Progenitor cell of endocrine pancreas (in vitro differentiated cells): ENCODE measurements around the gene IGFBP4. TPM values are rescaled to one million over a fixed set of nuclear protein-coding genes. Genes with fewer than 3 reads are reported as not detected.

Experiments used
- DNase-seq: peaks from one replicate; pipeline ENCODE4 v3.0.0; 2021; ENCODE audit warnings: low spot score; ENCODE audit not compliant: unreplicated experiment
- H3K27ac Mint-ChIP-seq: 2 replicates; pipeline ENCODE4 v1.8.0; 2021; ENCODE audit warnings: mild to moderate bottlenecking, moderate library complexity, mixed read lengths
- H3K27me3 Mint-ChIP-seq: 2 replicates; pipeline ENCODE4 v1.8.0; 2021; ENCODE audit warnings: mixed read lengths
- H3K36me3 Mint-ChIP-seq: 2 replicates; pipeline ENCODE4 v1.8.0; 2022; ENCODE audit warnings: mixed read lengths; ENCODE audit not compliant: insufficient read depth
- H3K4me1 Mint-ChIP-seq: 2 replicates; pipeline ENCODE4 v1.8.0; 2021; ENCODE audit warnings: low read depth, mixed read lengths
- H3K4me3 Mint-ChIP-seq: 2 replicates; pipeline ENCODE4 v1.8.0; 2021; ENCODE audit warnings: low read depth, mild to moderate bottlenecking, moderate library complexity, mixed read lengths
- H3K9me3 Mint-ChIP-seq: 2 replicates; pipeline ENCODE4 v1.8.0; 2021; ENCODE audit warnings: low read depth, mixed read lengths
- total RNA-seq: library from RNA; stranded (reverse); gene quantifications from 2 replicates; pipeline ENCODE4 v1.2.1, GENCODE V29; 2021
- TF ChIP-seq, protein P1 (sequence below): fragments of 200-600 bp; sonication (generic); IDR thresholded peaks from one replicate; pipeline ENCODE4 v1.5.0; 2021; ENCODE audit warnings: antibody characterized with exemption, mild to moderate bottlenecking; ENCODE audit not compliant: unreplicated experiment

Gene IGFBP4
- total RNA-seq, 1 donor from 2014 or later: 3.6 TPM

DNA sequence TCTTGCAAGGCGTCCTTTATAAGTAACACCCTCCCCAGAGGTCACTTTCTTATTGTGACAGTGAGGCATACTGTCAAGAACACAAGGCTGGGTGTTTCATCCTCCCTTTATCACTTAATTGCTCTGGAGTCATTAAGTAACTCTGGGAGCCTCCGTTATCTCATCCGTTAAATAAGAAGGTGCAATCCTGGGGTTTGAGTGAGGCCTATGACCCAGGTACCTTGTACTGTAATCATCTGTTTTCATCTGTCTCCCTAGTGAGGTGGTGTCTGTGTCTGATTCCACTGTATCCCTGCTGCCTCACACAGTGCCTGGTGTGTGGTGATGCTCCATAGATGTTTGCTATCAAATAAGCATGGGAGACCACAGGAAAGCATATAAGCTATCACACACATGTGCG is 40.4 kb downstream of the IGFBP4 start:
- no peak for DNase-seq
- no peak overlapping the region for H3K27ac Mint-ChIP-seq
- TF ChIP-seq, protein P1, sequence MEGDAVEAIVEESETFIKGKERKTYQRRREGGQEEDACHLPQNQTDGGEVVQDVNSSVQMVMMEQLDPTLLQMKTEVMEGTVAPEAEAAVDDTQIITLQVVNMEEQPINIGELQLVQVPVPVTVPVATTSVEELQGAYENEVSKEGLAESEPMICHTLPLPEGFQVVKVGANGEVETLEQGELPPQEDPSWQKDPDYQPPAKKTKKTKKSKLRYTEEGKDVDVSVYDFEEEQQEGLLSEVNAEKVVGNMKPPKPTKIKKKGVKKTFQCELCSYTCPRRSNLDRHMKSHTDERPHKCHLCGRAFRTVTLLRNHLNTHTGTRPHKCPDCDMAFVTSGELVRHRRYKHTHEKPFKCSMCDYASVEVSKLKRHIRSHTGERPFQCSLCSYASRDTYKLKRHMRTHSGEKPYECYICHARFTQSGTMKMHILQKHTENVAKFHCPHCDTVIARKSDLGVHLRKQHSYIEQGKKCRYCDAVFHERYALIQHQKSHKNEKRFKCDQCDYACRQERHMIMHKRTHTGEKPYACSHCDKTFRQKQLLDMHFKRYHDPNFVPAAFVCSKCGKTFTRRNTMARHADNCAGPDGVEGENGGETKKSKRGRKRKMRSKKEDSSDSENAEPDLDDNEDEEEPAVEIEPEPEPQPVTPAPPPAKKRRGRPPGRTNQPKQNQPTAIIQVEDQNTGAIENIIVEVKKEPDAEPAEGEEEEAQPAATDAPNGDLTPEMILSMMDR: no peak
- H3K9me3 Mint-ChIP-seq: no peaks in the 10 kb centered on the region
- H3K36me3 Mint-ChIP-seq: no peaks in the 10 kb centered on the region
- H3K4me3 Mint-ChIP-seq: no peak overlapping the region
- peaks cover 23% of the 10 kb centered on the region for H3K27me3 Mint-ChIP-seq
- H3K4me1 Mint-ChIP-seq: no peaks in the 10 kb centered on the region

DNA sequence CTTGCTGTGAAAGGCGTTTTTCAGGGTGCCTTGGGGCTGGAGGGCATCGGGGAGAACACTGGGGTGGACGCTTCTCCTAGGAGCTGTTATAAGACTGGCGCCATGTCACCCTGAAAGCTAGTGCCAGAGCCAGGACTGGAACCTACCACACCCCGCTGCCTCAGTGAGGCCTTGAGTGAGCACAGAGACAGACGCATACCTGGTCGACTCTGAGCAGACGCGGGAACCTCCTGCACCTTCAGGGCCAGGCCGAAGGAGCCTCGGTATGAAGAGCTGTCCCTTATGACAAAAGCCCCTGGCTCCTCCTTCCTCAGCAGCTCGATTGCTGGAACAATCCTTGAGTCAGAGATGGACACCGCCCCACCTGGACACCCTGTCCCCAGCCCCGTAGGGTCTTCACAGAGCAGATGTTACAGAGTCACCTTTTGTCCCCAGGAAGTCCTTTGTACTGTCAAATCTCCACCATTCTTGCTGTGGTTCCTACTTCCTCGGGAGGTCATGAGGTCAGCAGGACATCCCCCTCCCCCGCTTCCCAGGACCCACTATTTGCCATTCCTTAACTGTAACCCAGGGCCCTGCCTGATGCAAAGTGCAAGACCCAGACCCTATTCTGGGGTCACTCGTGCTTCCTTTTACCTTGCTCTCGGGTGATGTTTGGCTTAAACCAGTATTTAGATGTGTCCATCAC is 41.2 kb downstream of the IGFBP4 start:
- Mint-ChIP-seq H3K36me3 (no peaks in the 10 kb centered on the region), H3K4me3 (no peak overlapping the region), H3K27me3 (peaks cover 22% of the 10 kb centered on the region), H3K9me3 (no peaks in the 10 kb centered on the region), H3K4me1 (no peaks in the 10 kb centered on the region), H3K27ac (no peak overlapping the region)
- TF ChIP-seq, protein P1: no peak
- no peak for DNase-seq

DNA sequence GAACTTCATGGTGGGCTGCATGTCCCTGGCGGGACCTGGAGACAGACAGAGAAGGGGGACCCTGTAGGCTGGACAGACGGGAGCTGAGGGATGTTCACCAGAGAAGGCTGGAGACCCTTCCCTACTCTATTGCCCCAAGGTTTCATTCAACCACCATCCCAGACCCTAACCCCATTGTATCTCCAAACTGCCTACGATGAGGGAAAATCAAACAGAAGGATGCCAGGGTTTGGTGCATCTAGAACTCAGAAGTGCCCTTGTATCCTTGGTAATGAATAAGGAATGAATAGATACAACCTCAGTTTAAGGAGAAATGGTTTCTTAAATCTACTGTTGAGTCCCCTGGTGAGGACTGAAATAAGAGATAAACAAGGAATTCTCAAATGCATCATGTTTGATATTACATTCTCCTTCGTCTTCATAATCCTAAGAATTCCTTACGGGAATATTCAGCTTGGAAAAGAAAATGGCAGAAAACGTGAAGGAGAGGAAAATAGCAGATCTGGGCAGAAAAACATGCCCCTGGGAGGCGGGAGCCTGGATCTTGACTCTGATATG is 41.8 kb downstream of the IGFBP4 start:
- peaks cover 1% of the 10 kb centered on the region for H3K4me1 Mint-ChIP-seq
- no peaks in the 10 kb centered on the region for H3K9me3 Mint-ChIP-seq
- DNase-seq: no peak
- H3K4me3 Mint-ChIP-seq: no peak overlapping the region
- TF ChIP-seq, protein P1: no peak
- peaks cover 22% of the 10 kb centered on the region for H3K27me3 Mint-ChIP-seq
- H3K27ac Mint-ChIP-seq: no peak overlapping the region
- H3K36me3 Mint-ChIP-seq: no peaks in the 10 kb centered on the region

DNA sequence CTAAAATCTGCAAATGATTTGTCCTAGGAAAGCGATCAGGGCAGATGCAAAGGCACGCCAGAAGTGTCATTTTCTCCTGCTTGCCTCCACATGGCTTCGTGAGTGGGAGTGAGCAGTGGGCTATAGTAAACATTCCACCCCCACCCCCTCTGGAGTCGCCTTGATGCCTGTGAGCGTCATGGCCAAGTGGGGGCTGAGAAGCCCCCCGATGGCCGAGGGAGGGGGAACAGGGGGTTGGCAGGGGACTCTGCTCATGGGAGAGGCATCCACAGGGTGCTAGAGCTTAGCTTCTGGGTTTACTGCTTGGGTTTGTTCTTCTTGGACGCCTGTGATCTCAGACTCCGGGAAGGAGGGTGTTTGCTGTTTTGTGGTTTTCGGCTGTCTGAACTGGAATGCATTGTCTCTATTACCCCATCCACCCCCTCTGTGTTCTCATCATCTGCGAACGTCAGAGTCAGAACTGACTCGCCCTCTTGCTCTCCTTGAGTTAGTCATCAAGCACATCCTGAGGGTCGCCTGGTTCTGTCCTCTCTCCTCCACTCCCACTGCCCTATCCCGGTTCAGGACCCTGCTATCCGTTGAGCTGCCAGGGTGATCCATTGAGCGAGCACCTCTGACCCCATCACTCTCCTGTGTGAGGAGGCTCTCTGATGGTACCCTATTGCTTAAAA is 42.7 kb downstream of the IGFBP4 start:
- H3K4me3 Mint-ChIP-seq: no peak overlapping the region
- peaks cover 3% of the 10 kb centered on the region for H3K4me1 Mint-ChIP-seq
- no peak overlapping the region for H3K27ac Mint-ChIP-seq
- no peaks in the 10 kb centered on the region for H3K9me3 Mint-ChIP-seq
- TF ChIP-seq, protein P1: no peak
- no peaks in the 10 kb centered on the region for H3K36me3 Mint-ChIP-seq
- H3K27me3 Mint-ChIP-seq: peaks cover 28% of the 10 kb centered on the region
- no peak for DNase-seq

DNA sequence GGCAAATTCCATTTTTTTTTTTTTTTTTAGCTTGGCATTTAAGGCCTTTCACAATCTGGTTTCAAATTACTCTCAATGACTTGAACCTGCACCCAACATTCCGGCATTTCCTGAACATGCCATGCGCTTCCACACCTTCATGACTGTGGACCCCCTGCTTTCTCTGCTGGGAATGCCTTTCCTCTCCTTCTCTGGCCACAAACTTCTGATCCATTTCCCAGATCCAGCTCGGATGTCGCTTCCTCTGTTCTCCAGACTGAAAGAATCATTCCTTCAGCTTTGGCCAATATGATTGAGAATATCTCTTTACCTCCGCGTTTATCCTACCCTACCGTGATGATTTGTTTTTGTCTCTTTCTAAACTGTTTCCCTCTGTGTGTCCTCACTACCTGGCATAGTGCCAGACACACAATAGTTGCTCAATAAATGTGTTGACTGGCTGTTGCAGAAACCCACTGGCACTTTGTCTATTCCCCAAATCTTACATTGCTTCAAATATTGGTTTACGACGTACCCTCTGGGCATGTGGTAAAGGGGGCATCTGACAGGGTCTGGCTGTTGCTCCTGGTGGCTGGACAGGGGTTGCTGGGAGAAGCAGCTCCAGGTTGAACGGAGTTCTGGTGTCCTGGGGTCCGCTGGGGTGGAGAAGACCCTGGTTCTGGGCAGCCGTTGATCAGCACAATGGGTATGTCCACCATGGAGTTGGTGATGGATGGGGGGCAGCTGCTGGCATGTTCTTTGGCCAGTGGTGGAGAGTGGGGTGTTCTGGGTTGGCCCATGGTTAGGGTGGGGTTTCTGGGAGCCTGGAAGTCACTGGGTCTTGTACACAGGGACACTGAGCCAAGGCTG is 43.5 kb downstream of the IGFBP4 start:
- peak overlapping the region; percentile 19 for H3K27ac Mint-ChIP-seq
- H3K27me3 Mint-ChIP-seq: peaks cover 31% of the 10 kb centered on the region
- TF ChIP-seq, protein P1: no peak
- peaks cover 3% of the 10 kb centered on the region for H3K4me1 Mint-ChIP-seq
- no peak overlapping the region for H3K4me3 Mint-ChIP-seq
- H3K36me3 Mint-ChIP-seq: no peaks in the 10 kb centered on the region
- H3K9me3 Mint-ChIP-seq: no peaks in the 10 kb centered on the region
- no peak for DNase-seq
